GM19468 (cell line): ENCODE measurements around the gene PPP1R7.
"Not testable (repeated sequence)": the region's sequence is repeated elsewhere in the genome, so short reads cannot be mapped to it uniquely, and the experiment has no call there.

Experiments used
- ATAC-seq: cut with Tn5 transposase; IDR thresholded peaks from one replicate; pipeline ENCODE4 v1.9.1; 2021; ENCODE audit warnings: mild to moderate bottlenecking, moderate library complexity, moderate number of reproducible peaks; ENCODE audit not compliant: unreplicated experiment; ENCODE audit errors: extremely low read depth

PPP1R7 gene

DNA sequence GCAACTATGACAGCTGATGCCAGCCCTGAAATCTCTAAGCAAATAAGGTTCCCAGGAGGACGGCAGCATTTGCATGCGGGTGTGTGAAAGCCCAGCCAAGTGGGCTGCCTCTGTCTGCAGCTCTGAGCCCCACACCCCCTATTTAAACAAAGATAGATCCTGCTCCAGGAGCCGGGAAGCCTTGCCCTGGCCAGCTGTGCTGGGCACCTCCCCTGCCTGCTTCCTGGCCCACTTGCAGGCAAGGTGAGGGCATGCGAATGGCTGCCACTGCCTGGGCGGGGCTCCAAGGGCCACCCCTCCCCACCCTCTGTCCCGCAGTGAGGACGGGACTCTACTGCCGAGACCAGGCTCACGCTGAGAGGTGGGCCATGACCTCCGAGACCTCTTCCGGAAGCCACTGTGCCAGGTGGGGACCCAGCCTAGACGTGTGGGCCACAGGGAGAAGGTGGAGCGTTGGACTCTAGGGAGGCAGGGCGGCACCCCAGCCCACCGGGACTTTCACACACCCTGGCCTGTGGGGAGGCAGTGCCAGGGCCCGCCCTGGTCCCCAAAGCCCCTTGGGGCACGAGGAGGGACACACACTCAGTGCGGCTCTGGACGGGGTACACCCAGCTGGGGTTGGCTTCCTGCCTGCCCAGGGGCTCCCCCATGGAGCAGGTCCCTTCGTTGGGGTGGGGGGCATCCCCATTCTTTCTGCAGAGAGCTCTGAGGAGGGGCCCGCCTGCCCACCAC, 38.3 kb downstream of the PPP1R7 start, which contains the start of gene ANO7:
Gene ANO7, plus strand, starts transcription at position 317 of the 732 bp plus-strand sequence. CDS start 1,387 bp downstream, outside the sequence.
- no peak for ATAC-seq

DNA sequence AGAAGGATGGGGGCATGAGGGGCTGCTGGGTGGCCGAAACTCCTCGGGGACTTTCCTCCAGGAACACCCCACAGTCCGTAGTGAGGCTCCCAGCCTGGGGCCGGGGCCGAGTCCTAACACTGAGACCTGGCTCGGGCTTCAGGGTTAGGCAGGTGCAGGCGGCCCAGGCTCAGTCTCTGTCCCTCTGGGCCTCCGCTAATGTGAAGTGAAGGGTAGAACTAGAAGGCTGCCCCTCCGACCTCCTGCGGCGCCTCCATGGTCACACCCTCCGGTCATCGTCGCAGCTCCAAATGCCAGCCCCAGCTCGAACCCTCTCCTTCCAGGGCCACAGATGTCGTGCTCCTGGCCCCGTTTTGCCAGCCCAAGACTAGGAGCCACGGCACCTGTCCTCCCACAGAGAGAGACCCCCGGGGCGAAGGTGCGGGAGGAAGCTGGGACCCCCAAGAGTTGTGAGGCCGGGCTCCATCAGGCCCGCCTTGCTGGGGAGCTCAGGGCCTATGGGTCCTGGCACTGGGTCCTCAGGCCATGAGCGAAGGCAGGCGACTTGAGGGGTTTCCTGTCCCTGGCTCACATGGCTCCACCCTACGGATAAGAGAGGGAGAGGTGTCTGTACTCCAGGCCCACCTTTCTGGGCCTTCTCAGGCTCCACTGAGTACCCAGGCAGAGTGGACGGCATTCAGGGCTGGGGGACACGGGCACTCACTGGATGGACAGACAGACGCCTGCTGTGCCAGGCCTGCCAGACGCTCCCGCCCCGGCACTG, 39.0 kb downstream of the PPP1R7 start:
- ATAC-seq: no peak

- no peak for ATAC-seq
Measured at GRCh38 chr2:241189856-241190201, 39.6 kb downstream of the PPP1R7 start.

DNA sequence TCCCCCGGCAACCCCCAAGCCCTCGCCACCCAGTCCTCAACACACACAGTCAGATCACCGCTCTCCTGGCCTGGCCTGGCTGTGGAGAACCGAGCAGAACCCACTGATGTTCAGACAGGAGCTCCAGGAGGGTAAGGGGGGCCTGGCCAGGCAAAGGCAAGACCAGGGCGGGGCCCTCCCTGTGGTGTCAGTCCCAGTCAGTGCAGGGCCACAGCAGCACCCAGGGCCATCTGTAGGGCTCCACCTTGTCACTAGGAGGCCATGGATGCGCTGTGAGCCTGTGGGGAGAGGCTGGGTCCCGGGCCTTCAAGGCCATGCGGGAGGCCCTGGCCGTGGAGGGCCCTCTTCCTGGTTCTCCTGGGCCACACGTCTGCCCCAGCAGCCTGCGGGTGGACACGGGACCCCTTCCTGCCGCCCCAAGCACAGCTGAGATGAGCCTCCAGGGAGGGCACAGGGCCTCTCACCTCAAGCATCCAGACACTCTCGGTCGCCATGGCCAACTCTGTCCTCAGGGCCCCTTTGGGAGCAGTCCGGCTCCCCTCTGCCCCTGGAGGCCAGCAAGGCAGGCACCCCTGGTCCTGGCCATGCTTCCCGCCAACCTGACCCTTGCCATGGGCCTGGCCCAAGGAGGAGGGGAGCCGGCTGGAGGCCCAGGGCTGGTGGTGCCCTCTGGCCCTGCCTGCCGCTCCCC, 40.2 kb downstream of the PPP1R7 start:
- ATAC-seq: no peak

- no peak for ATAC-seq
Measured at GRCh38 chr2:241191081-241191480, 40.8 kb downstream of the PPP1R7 start.

DNA sequence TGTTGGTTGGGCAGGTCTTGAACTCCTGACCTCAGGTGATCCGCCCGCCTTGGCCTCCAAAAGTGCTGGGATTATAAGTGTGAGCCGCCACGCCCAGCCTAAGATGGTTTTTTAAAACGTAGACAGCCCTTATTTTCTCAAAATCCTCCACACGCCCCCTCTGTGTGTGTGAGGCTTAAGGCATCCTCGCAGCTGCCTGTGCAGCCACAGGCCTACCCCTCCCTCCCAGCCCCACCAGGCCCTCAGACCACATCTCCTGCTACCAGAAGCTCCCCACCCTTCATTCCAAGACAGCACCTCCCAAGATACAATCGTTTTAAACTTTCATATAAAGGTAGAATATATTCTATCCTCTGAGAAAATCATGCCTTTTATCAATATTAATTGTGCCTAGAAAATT, 43.0 kb downstream of the PPP1R7 start:
- ATAC-seq: no peak

GRCh38 chr2:241194811-241195210, 44.5 kb downstream of the PPP1R7 start:
- no peak for ATAC-seq

- no peak for ATAC-seq
Measured at GRCh38 chr2:241195506-241196130, 45.4 kb downstream of the PPP1R7 start.

GRCh38 chr2:241197246-241197645, 47.0 kb downstream of the PPP1R7 start:
- not testable (repeated sequence) for ATAC-seq

- ATAC-seq: no peak
Measured at GRCh38 chr2:241197947-241198346, 47.7 kb downstream of the PPP1R7 start.

DNA sequence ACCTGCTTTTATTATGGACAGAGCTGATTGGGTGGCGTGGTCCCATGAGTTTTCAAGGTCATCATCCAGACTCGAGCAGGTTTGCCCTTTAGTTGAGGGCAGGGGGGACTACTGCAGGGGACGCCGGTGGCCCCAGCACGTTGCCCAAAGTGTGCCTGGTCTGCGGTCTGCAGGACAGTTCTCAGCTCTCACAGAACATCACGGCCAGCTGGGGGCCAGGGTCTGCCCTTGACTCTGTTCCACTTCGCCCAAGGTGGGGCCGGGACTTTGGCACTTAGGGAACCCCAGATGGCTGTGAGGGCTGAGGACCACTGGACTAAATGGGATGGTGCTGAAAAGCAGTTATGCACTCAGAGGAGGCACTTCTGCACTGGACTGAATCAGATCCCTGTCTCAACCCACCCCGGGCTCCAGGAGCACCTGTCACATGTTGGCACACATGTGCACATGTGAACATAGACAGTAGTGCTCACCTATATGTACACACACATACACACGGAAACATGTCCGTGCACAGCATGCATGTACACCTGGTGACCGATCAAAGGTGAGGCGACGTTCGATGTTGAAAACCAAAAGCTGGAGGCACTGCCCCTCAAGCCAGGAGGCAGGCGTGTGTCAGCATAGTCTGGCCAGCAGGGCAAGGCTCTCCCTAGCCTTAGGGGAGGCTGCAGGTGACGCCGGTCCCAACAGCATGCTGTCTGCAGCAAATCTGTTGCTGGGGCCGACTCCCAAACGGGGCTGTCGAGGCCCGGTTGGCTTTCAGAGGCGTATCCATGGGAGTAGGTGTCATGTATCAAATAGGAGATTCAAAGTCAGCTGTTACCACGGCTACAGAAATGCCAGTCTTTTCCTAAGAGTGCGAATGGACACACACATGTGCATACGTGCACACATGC, 48.4 kb downstream of the PPP1R7 start:
- ATAC-seq: no peak

DNA sequence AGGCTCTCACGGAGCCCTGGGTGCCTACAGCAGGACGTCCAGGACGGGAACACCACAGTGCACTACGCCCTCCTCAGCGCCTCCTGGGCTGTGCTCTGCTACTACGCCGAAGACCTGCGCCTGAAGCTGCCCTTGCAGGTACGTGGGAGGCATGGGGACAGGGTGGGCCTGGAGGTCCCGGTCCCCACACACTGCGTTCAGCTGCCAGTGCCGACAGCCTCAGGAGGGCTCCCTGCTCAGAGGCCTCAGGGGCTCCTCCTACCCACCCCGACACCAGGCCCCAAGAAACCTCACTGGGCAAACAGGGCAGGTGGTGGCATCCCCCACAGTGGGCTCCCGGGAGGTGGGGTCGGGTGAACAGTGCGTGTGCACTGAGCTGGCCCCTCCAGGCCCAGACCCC, 49.0 kb downstream of the PPP1R7 start:
- no peak for ATAC-seq

DNA sequence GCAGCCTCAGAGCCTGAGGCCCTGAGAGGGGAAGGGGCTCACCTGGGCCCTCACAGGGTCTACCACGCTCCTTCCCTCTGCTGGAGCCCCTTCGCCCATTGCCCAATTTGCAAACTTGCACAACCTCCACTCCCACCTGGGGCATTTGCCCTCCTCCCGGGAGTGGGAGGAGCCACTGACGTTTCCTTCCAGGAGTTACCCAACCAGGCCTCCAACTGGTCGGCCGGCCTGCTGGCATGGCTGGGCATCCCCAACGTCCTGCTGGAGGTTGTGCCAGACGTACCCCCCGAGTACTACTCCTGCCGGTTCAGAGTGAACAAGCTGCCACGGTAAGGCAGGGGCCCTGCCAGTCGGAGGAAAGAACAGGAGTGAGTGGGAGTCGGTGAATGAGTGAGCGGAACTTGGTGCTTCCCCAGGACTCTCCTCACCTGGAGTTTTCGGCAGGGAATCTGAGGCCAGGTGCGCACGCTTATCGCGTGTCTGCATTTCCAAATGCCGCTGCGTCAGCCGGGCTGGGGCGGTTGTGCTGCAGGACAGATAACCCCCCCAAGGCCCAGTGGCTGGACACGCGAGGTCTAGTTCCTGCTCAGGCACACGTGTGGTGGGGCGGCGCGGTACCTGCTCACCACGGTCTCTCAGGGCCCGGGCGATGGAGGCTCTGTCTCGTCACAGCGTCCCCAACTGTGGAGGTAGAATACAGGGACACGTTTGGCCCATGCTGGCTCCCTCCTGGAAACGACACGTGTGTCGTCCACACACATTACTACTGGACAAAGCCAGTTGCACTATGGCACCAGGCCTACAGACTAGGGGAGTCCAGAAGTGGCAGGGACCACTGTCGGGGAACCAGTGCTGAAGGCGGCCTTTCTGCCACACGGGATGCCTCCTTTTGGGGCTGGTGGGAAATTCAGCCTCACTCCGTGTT, 49.9 kb downstream of the PPP1R7 start:
- no peak for ATAC-seq

DNA sequence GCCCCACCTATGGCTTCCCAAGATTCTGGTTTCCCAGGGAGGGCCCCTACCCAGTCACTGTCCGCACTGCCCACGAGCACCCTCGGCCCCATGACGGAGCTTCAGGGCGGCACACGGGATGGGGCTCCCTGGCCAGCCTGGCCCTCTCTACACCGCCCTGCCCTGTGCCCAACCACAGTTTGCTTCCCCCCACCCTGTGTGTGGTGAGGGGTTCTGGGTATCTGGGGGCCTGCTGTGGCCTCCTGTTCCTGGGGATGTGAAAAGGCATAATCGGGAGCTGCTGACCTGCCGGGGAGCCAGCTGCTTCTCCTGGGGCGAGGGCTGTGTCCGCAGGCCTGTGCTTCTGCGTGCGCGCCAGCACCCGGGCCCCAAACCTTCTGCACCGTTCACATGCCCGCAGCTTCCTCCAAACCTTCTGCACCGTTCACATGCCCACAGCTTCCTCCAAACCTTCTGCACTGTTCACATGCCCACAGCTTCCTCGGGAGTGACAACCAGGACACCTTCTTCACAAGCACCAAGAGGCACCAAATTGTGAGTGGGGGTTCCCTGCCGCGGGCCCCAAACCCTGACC, 50.6 kb downstream of the PPP1R7 start:
- no peak for ATAC-seq

GRCh38 chr2:241201445-241202267, 51.4 kb downstream of the PPP1R7 start:
- ATAC-seq: no peak

GRCh38 chr2:241202268-241202585, 52.0 kb downstream of the PPP1R7 start:
- no peak for ATAC-seq

GRCh38 chr2:241202681-241203080, 52.4 kb downstream of the PPP1R7 start:
- no peak for ATAC-seq
